GM06990 (cell line): Measurements from ENCODE around the gene PCNX4.

Experiments used
- DNase-seq: peaks from one replicate; pipeline ENCODE4 v3.0.0-alpha.2; 2011; ENCODE audit not compliant: insufficient read length; ENCODE audit errors: extremely low read depth
- H3K27me3 ChIP-seq: replicated peaks from 2 replicates; pipeline ENCODE4 v1.6.0; 2011; ENCODE audit warnings: low read length; ENCODE audit not compliant: control insufficient read depth, insufficient read depth
- H3K36me3 ChIP-seq: 2 replicates; pipeline ENCODE4 v1.5.1; 2011; ENCODE audit warnings: low read length; ENCODE audit not compliant: control insufficient read depth, insufficient read depth
- H3K4me3 ChIP-seq: replicated peaks from 2 replicates; pipeline ENCODE4 v1.5.1; 2011; ENCODE audit warnings: low read depth, mild to moderate bottlenecking, control low read depth, low read length
- CTCF ChIP-seq: IDR thresholded peaks from 2 replicates; pipeline ENCODE4 v1.5.1; 2011; ENCODE audit warnings: low read length, control low read depth, mild to moderate bottlenecking, inconsistent platforms; ENCODE audit not compliant: insufficient read depth, poor library complexity, severe bottlenecking

The PCNX4 gene

GRCh38 chr14:60133487-60133886 lies 41.8 kb downstream of the PCNX4 start:
- Histone ChIP-seq H3K27me3 (no peaks in the 10 kb centered on the region), H3K4me3 (no peak overlapping the region), H3K36me3 (no peaks in the 10 kb centered on the region)
- DNase-seq: no peak
- no peak for TF ChIP-seq CTCF

GRCh38 chr14:60134702-60135101 lies 43.0 kb downstream of the PCNX4 start:
- no peaks in the 10 kb centered on the region for H3K27me3 ChIP-seq
- no peak for DNase-seq
- H3K36me3 ChIP-seq: no peaks in the 10 kb centered on the region
- no peak for TF ChIP-seq CTCF
- no peak overlapping the region for H3K4me3 ChIP-seq

- TF ChIP-seq CTCF: no peak
- Histone ChIP-seq H3K36me3 (peaks cover 7% of the 10 kb centered on the region), H3K4me3 (no peak overlapping the region), H3K27me3 (no peaks in the 10 kb centered on the region)
- DNase-seq: no peak
Observed at GRCh38 chr14:60151715-60152114, 60.0 kb downstream of the PCNX4 start.

GRCh38 chr14:60153991-60154390 lies 62.3 kb downstream of the PCNX4 start:
- peaks cover 3% of the 10 kb centered on the region for H3K36me3 ChIP-seq
- H3K4me3 ChIP-seq: no peak overlapping the region
- no peaks in the 10 kb centered on the region for H3K27me3 ChIP-seq
- DNase-seq: no peak
- TF ChIP-seq CTCF: no peak

GRCh38 chr14:60154671-60155070 lies 62.9 kb downstream of the PCNX4 start:
- no peak for DNase-seq
- Histone ChIP-seq H3K36me3 (peaks cover 3% of the 10 kb centered on the region), H3K4me3 (no peak overlapping the region), H3K27me3 (no peaks in the 10 kb centered on the region)
- TF ChIP-seq CTCF: no peak

- TF ChIP-seq CTCF: no peak
Observed at GRCh38 chr14:60160422-60160821, 68.7 kb downstream of the PCNX4 start.

More at GRCh38 chr14:60160422-60160821, 68.7 kb downstream of the PCNX4 start:
- Histone ChIP-seq H3K27me3 (no peaks in the 10 kb centered on the region), H3K4me3 (no peak overlapping the region), H3K36me3 (no peaks in the 10 kb centered on the region)
- no peak for DNase-seq
